GM18508 (cell line): ENCODE results near the gene RIN3.
A peak's percentile ranks its signal among the peaks of the same experiment; 100 is the strongest.
"Not testable (repeated sequence)": the region's sequence is repeated elsewhere in the genome, so short reads cannot be mapped to it uniquely, and the experiment has no call there.

Experiments used
- ATAC-seq: cut with Tn5 transposase; IDR thresholded peaks from one replicate; pipeline ENCODE4 v1.9.1; 2021; ENCODE audit warnings: moderate number of reproducible peaks; ENCODE audit not compliant: insufficient read depth, unreplicated experiment

The RIN3 gene

DNA sequence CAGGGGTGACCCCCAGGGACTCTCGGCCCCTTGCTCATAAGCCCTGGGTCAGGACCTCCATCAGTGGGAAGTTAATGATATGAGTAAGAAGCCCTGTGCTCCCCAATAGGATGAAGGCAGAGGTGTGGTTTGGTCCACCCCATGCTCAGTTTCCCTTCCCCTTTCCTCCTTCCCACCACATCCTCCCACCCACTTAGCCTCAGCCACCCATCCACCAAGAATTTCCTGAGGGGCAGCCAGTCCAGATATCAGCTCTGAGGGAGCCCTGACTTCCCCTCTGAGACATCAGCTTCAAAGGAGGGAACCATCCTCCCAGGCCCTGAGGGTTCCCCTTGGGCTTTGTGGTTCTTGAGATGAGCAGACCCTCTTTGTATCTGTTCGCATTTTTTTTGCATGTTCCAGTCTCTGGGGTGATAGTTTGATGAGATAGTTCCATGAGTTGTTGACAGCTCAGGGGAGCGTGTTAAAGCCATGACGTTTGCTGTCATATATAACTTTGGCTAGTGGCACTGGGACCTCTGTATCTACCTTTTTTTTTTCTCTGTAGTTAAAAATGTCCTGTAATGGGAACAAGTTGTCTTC lies 163.6 kb downstream of the RIN3 start:
- ATAC-seq, result peak; percentile 57

DNA sequence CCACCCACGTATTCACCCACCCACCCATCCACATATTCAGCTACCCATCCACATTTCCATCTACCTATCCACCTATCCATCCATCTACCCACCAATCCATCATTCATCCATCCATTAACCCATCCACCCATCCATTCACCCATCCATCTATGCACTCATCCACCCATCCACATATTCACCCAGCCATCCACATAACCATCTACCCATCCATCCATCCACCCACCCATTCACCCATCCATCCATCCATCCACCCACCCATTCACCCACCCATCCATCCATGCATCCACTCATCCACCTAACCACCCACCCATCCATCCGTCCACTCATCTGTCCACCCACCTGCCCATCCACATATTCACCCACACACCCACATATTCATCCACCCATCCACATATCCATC lies 164.4 kb downstream of the RIN3 start:
- no peak for ATAC-seq

DNA sequence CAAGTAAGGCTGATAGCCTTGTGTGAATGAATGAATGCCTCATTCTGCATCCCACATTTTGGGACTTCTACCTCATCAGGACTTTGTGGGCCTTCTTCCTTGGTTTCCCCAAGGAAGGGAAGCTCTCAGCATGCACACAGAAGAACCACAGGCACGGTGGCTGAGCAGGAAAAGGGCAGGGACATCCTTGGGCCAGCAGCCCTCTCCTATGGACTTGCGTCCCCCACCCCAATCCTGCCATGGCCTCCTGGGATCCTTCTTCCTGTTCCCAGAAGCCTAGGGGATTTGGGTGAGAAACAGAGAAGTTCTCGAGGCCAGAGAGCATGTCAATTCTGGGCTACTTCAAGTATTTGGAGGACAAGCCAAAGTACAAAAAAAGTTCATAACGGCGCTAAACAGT lies 165.2 kb downstream of the RIN3 start:
- ATAC-seq, result no peak

DNA sequence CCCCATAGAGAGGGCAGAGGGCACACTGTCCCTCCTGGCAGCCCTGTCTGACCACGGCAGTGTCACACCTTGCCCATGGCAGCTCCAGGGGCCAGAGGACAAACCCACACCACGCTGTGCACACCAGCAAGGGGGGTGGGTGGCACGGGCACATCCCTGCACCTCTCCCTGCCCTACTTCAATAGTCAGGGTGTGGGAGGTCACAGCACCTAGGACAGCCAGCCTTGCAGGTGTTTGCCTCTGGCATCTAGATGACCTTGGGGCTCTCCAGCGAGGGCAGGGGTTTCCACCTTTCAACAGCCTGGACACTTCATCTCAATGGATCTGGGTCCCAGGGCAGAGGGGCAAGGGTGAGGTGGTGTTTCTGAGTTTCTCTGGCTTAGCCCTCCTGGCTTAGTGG lies 165.7 kb downstream of the RIN3 start:
- no peak for ATAC-seq

DNA sequence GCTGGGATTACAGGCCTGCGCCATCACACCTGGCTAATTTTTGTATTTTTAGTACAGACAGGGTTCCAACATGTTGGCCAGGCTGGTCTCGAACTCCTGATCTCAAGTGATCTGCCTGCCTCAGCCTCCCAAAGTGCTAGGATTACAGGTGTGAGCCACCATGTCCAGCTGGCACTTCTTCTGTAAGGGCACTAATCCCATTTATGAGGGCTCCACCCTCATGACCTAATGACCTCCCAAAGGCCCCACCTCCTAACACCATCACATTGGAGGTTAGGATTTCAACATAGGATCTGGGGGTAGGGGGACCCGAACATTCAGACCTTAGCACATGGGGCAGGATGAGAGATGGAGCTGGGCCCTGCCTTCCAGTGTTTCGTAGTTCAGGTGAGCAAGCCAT lies 166.7 kb downstream of the RIN3 start:
- ATAC-seq, result not testable (repeated sequence)

DNA sequence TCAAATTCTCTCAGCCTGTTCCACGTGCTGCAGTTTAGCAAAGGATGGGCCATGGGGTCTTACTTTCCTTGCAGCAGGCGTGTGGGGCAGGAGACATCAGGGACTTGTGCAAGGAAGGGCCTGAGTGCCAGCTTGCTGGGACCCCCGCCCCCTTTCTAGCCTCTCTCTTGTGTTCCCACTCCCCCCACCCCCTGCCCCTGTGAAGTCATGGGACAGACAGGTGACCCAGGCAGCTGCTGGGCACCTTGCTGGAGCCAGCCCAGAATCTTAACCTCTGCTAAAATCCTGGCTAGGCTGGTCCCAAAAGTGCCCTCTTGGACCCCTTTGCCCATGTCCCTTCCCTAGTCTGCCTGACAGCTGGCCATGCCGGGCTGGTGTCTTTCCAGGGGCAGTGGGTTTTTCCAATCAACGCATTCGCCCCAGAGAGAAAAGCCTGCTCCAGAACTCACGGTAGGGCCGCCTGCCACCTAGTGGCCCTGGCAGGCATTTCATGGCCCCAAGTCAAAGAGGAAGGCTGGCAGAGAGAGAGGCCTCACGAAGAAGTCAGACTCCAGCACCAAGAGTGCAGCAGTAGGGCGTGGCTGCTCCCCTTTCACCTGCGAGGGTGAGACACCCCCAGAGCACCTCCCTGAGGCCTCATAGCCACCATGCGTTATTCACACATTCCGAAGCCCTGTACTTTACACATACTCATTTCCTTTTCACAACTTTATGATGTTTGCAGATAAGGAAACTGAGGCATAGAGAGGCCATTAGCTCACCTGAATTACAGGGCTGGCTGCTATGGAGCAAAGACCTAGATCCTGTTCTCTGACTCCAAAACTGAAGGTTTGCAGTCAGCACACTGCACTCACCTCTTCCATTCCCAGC lies 167.4 kb downstream of the RIN3 start:
- no peak for ATAC-seq

- no peak for ATAC-seq
Observed at GRCh38 chr14:92683041-92683440, 169.5 kb downstream of the RIN3 start.

- no peak for ATAC-seq
Observed at GRCh38 chr14:92684801-92685560, 171.4 kb downstream of the RIN3 start.

DNA sequence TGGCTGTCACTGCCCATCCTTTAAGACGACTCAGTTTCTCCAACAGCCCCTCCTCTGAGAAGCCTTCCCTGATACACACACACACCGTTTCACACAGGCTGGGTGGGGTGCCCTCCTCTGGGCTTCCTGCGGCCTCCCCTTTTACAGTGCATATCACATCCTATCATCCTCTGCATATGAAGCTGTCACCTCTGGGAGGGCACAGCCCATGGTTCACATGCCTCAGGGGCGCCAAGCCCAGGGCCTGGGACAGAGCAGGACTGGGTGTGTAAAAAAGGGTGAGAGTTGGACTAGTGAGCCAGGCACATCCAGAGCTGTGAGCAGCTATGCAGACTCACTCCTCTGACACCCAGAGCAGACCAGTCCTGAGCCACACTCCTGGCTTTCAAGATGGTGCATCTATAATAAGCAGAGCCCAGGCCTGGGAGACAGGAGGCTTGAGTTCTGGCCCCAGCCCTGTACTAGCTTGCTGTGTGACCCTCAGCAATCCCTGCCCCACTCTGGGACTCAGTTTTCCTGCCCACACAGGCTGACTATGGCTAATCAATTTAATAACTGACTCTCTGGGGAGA lies 172.3 kb downstream of the RIN3 start:
- no peak for ATAC-seq

GRCh38 chr14:92686411-92686899 lies 172.9 kb downstream of the RIN3 start:
- no peak for ATAC-seq

DNA sequence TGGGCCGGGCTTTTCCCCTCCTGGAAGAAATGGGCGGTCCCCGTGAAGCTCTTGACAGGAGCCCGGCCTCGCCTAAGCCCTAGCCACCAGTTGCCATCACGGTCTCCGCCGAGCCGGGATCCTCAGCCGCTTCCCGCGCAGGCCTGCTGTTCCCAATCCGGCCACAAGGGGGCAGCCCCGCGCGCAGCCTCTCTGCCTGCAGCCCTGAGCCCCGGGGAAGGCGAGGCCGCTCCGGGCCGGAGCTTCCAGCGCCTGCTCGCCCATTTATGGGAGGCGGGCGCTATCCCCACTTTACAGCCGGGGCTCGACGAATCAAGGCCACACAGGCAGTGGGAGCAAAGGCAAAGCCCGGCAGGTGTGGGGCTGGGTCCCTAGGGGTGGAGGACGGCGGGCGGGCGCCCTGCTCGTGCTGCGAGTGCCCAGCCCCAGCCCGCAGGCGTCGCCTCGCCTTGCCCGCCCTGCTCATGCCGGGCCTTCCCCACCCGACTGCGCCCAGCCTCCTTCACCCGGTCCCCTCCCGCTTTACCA lies 173.4 kb downstream of the RIN3 start:
- no peak for ATAC-seq

GRCh38 chr14:92687681-92688433 lies 174.3 kb downstream of the RIN3 start:
- ATAC-seq, result no peak

- ATAC-seq, result no peak
Observed at GRCh38 chr14:92688434-92689375, 175.1 kb downstream of the RIN3 start.

GRCh38 chr14:92690171-92691011 lies 176.8 kb downstream of the RIN3 start:
- ATAC-seq, result no peak

- no peak for ATAC-seq
Observed at GRCh38 chr14:92692822-92693226, 179.2 kb downstream of the RIN3 start.

DNA sequence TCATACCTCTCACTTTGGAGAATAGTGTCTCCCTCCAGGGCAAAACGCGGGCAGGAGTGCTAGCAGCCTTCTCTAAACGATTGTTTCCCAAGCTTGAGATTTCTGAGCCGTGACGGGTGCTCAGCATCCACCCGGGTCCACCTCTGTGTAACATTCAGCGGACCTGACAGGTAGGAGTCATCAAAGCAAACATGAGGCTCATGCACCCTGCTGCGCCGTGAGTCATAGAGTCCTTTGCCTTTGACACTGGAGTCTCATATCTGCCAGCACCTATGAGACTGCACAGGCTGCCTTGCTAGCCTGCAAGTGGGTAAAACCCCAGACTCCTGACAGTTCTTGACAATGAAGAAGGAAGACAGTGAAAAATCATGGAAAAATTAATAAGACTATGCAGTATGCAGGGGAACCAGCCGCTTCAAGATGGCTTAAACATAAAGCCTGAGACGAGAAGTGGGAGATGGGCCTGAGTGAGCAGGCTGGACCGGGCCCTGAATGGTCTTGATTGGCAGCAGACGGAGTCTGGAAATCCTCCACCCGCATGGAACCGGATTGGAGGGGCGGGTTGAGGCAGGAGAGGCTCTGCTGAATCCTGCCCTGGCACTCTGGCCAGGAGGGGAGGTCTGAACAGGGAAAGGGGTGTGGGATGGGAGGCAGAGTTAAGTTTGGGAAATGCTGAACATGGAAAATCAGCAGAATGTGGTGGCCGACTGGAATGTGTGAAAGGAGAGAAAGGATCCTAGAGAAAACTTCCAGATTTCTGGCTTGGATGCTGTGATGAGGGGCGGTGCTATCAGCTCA lies 180.6 kb downstream of the RIN3 start:
- ATAC-seq, result no peak

DNA sequence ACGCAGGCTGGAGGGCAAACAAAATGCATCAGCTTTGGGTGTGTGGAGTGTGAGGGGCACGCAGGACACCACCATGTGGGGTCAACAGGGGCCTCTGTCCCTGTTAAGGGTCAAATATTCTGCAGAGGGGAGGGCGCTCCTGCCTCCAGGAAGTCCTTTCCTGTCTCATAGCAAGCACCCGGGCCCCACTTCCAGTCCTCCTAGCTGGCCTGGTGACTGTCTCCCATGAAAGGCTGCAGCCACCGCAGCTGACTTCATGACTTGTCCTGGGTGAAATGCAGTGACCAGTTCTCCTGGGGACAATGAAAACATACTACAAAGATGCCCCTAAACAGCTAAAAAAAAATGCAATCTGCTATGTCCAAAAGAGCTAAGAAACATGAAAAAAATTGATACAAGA lies 181.2 kb downstream of the RIN3 start:
- no peak for ATAC-seq
